Skin of body (tissue), 2 donors: ENCODE measurements around the gene PAQR6. TPM values are rescaled to one million over a fixed set of nuclear protein-coding genes. Genes with fewer than 3 reads are reported as not detected.

Experiments used
- DNase-seq: peaks from one replicate; lab custom pipeline; 2025; lab: John Stamatoyannopoulos, UW
- total RNA-seq: library from RNA; depleted of rRNA; stranded (reverse); fragments of >200 nt; gene quantifications from one replicate; pipeline ENCODE4 v1.2.3, GENCODE V29; 2014

The PAQR6 gene
- total RNA-seq = 0.79 TPM

- DNase-seq = no peak
These were observed at the start of gene PAQR6 for GRCh38 chr1:156247460-156248322. Gene PAQR6, minus strand, starts transcription at chr1:156248056. Its CDS starts 1,325 bp downstream, at chr1:156246731.

GRCh38 chr1:156295391-156295947 lies 47.6 kb upstream of the PAQR6 start, which contains the start of gene GLMP:
Gene GLMP, minus strand, starts transcription at chr1:156295679. Its CDS starts 34 bp downstream, at chr1:156295645.
- peak; percentile 70 for DNase-seq

- no peak for DNase-seq
These were observed 46.0 kb upstream of the PAQR6 start for GRCh38 chr1:156293895-156294294.

- no peak for DNase-seq
These were observed 45.2 kb upstream of the PAQR6 start for GRCh38 chr1:156293098-156293434.

GRCh38 chr1:156291226-156292061 lies 43.6 kb upstream of the PAQR6 start:
- DNase-seq = peak; percentile 59

- no peak for DNase-seq
These were observed 42.0 kb upstream of the PAQR6 start for GRCh38 chr1:156289857-156290256.

GRCh38 chr1:156286061-156286460 lies 38.2 kb upstream of the PAQR6 start:
- DNase-seq = no peak

- DNase-seq = no peak
These were observed 37.6 kb upstream of the PAQR6 start for GRCh38 chr1:156285437-156285836.

GRCh38 chr1:156284757-156285156 lies 36.9 kb upstream of the PAQR6 start:
- DNase-seq = no peak

- DNase-seq = no peak
These were observed 36.3 kb upstream of the PAQR6 start, which contains the start of gene TMEM79 for GRCh38 chr1:156284112-156284511. Gene TMEM79, plus strand, starts transcription at chr1:156284325. Its CDS starts 902 bp downstream, at chr1:156285227.

GRCh38 chr1:156283521-156283920 lies 35.7 kb upstream of the PAQR6 start:
- no peak for DNase-seq

- peak; percentile 98 for DNase-seq
These were observed 34.8 kb upstream of the PAQR6 start, which contains the start of gene SMG5 for GRCh38 chr1:156282479-156283222. Gene SMG5, minus strand, starts transcription at chr1:156282825. Its CDS starts 145 bp downstream, at chr1:156282680.

GRCh38 chr1:156281693-156282478 lies 34.0 kb upstream of the PAQR6 start:
- DNase-seq = no peak

- no peak for DNase-seq
These were observed 33.4 kb upstream of the PAQR6 start for GRCh38 chr1:156281281-156281680.

- no peak for DNase-seq
These were observed 32.0 kb upstream of the PAQR6 start for GRCh38 chr1:156279837-156280236.

GRCh38 chr1:156276966-156277381 lies 29.1 kb upstream of the PAQR6 start:
- no peak for DNase-seq

- no peak for DNase-seq
These were observed 28.7 kb upstream of the PAQR6 start for GRCh38 chr1:156276532-156276931.

- DNase-seq = no peak
These were observed 22.5 kb upstream of the PAQR6 start for GRCh38 chr1:156270314-156270713.

GRCh38 chr1:156268336-156268735 lies 20.5 kb upstream of the PAQR6 start:
- DNase-seq = no peak

- DNase-seq = no peak
These were observed 18.2 kb upstream of the PAQR6 start for GRCh38 chr1:156266051-156266450.
